Umbilical cord (tissue), 2 donors: ENCODE results near the gene WFIKKN1. TPM values are rescaled to one million over a fixed set of nuclear protein-coding genes. Genes with fewer than 3 reads are reported as not detected.
A peak's percentile ranks its signal among the peaks of the same experiment; 100 is the strongest.
"Not testable (repeated sequence)": the region's sequence is repeated elsewhere in the genome, so short reads cannot be mapped to it uniquely, and the experiment has no call there.

Experiments
- DNase-seq: peaks from one replicate; pipeline ENCODE4 v3.0.0-alpha.2; 2015; ENCODE audit warnings: low spot score
- total RNA-seq: library from RNA; depleted of rRNA; stranded (reverse); fragments of >200 nt; gene quantifications from one replicate; pipeline ENCODE4 v1.2.3, GENCODE V29; 2014; ENCODE audit warnings: low replicate concordance; ENCODE audit not compliant: insufficient read depth

WFIKKN1 gene
- total RNA-seq, 1 donor from 2014 or later: 1.4 TPM

- DNase-seq: no peak
These were observed 37.0 kb upstream of the WFIKKN1 start for GRCh38 chr16:593807-594206.

GRCh38 chr16:595094-595528 is 35.7 kb upstream of the WFIKKN1 start:
- DNase-seq: no peak

- no peak for DNase-seq
These were observed 34.6 kb upstream of the WFIKKN1 start for GRCh38 chr16:595942-596735.

- DNase-seq: no peak
These were observed 34.1 kb upstream of the WFIKKN1 start for GRCh38 chr16:596736-597060.

GRCh38 chr16:597655-598054 is 33.1 kb upstream of the WFIKKN1 start:
- not testable (repeated sequence) for DNase-seq

GRCh38 chr16:598823-599739 is 31.7 kb upstream of the WFIKKN1 start:
- no peak for DNase-seq

- DNase-seq: no peak
These were observed 30.0 kb upstream of the WFIKKN1 start for GRCh38 chr16:600781-601180.

GRCh38 chr16:603933-604332 is 26.9 kb upstream of the WFIKKN1 start:
- DNase-seq: no peak

GRCh38 chr16:606656-607307 is 24.0 kb upstream of the WFIKKN1 start:
- DNase-seq: no peak

- DNase-seq: no peak
These were observed 22.8 kb upstream of the WFIKKN1 start for GRCh38 chr16:608019-608418.

- no peak for DNase-seq
These were observed 21.5 kb upstream of the WFIKKN1 start for GRCh38 chr16:609316-609715.

- DNase-seq: no peak
These were observed 20.8 kb upstream of the WFIKKN1 start for GRCh38 chr16:609984-610383.

GRCh38 chr16:610513-611381 is 20.0 kb upstream of the WFIKKN1 start:
- DNase-seq: no peak

- DNase-seq: no peak
These were observed 15.7 kb upstream of the WFIKKN1 start for GRCh38 chr16:615122-615521.

- DNase-seq: no peak
These were observed 13.8 kb upstream of the WFIKKN1 start for GRCh38 chr16:616733-617586.

- DNase-seq: no peak
These were observed 12.9 kb upstream of the WFIKKN1 start for GRCh38 chr16:617855-618254.

- no peak for DNase-seq
These were observed 11.2 kb upstream of the WFIKKN1 start for GRCh38 chr16:619476-620100.

- DNase-seq: peak; percentile 48
These were observed 9.9 kb upstream of the WFIKKN1 start for GRCh38 chr16:620700-621525.

GRCh38 chr16:621526-622105 is 9.2 kb upstream of the WFIKKN1 start:
- no peak for DNase-seq
